K562 (cell line): ENCODE measurements around the gene RTN4. TPM values are rescaled to one million over a fixed set of nuclear protein-coding genes. Genes with fewer than 3 reads are reported as not detected.

Source experiments
- ATAC-seq: fragments of 200-7000 bp; cut with Tn5 transposase; 3 replicates; pipeline ENCODE4 v1.9.1; 2020; ENCODE audit warnings: moderate library complexity
- BruUV-seq: library from RNA; stranded (reverse); fragments of 400-500 nt; replicated peaks from 2 replicates; lab custom pipeline; 2021; lab: Mats Ljungman, UMichigan
- CTCF ChIA-PET: fragments of 300-600 bp; formaldehyde crosslinking; extraction: SDS; loops from one replicate; lab custom pipeline; 2021; ENCODE audit warnings: low intra/inter-chr PET ratio; lab: Yijun Ruan, JAX
- POLR2A ChIA-PET: fragments of 300-600, 350-650 bp; sonication (Branson Sonifier 250); formaldehyde crosslinking; extraction: SDS; loops from one replicate; lab custom pipeline; 2021; ENCODE audit warnings: antibody characterized with exemption, inconsistent platforms; lab: Yijun Ruan, JAX
- DNase-seq, 4 experiments: peaks; one replicate each; pipeline versions ENCODE4 v3.0.0 to v3.0.0-alpha.2; 2011 to 2018; ENCODE audit warnings: low spot score in 3 of 4, mixed read lengths in 3 of 4; ENCODE audit errors: extremely low read depth in 1 of 4
- FAIRE-seq: peaks from 2 replicates; lab custom pipeline; 2011; peaks lifted over from hg19 to GRCh38; lab: Jason Lieb, UNC
- H2AFZ ChIP-seq: 2 replicates; pipeline ENCODE4 v1.6.0; 2011; ENCODE audit warnings: low read depth, low read length, control low read depth, inconsistent platforms
- H3K27ac ChIP-seq: fragments of 200-600 bp; 3 replicates; pipeline ENCODE4 v1.8.0; 2011; ENCODE audit warnings: low read depth, mild to moderate bottlenecking, control low read depth, inconsistent platforms, low read length, moderate library complexity, mixed read lengths; ENCODE audit errors: extremely low read depth
- H3K27me3 ChIP-seq, 2 experiments: fragments of 300-600 bp in 1 of 2; 2 replicates in 1 of 2; 3 replicates in 1 of 2; pipeline versions ENCODE4 v1.6.0 to v1.8.0; 2011; ENCODE audit warnings: inconsistent platforms in 2 of 2, low read length in 2 of 2, mild to moderate bottlenecking in 1 of 2, mixed read lengths in 1 of 2, moderate library complexity in 1 of 2; ENCODE audit not compliant: control insufficient read depth in 2 of 2, insufficient read depth in 2 of 2
- H3K36me3 ChIP-seq: fragments of 300-600 bp; 3 replicates; pipeline ENCODE4 v1.8.0; 2011; ENCODE audit warnings: mild to moderate bottlenecking, low read length, inconsistent platforms; ENCODE audit not compliant: control insufficient read depth, insufficient read depth
- H3K4me1 ChIP-seq, 2 experiments: fragments of 200-600 bp in 1 of 2; replicated peaks in 1 of 2; 2 replicates in 1 of 2; 3 replicates in 1 of 2; pipeline versions ENCODE4 v1.5.1 to v1.8.0; 2011; ENCODE audit warnings: inconsistent platforms in 2 of 2, low read length in 2 of 2, mild to moderate bottlenecking in 1 of 2, mixed read lengths in 1 of 2, moderate library complexity in 1 of 2; ENCODE audit not compliant: control insufficient read depth in 2 of 2, insufficient read depth in 2 of 2
- H3K4me2 ChIP-seq: 2 replicates; pipeline ENCODE4 v1.6.1; 2011; ENCODE audit warnings: low read length, control low read depth, inconsistent platforms, mixed read lengths; ENCODE audit not compliant: insufficient read depth
- H3K4me3 ChIP-seq: fragments of 200-600 bp; sonication (generic), shearing (Covaris generic); 2 replicates; pipeline ENCODE4 v1.5.1; 2016; ENCODE audit warnings: control low read depth, inconsistent platforms
- H3K79me2 ChIP-seq: fragments of 200-600 bp; 3 replicates; pipeline ENCODE4 v1.8.0; 2011; ENCODE audit warnings: low read length, inconsistent platforms; ENCODE audit not compliant: control insufficient read depth, insufficient read depth
- H3K9ac ChIP-seq, 2 experiments: 2 replicates each; pipeline versions ENCODE4 v1.6.0 to v1.6.1; 2011; ENCODE audit warnings: low read depth in 2 of 2, low read length in 2 of 2, control low read depth in 1 of 2, inconsistent platforms in 1 of 2, mild to moderate bottlenecking in 1 of 2, mixed read lengths in 1 of 2; ENCODE audit not compliant: insufficient read depth in 1 of 2
- H3K9me1 ChIP-seq: one replicate; pipeline ENCODE4 v1.6.0; 2011; ENCODE audit warnings: inconsistent platforms, mild to moderate bottlenecking, low read length, moderate library complexity; ENCODE audit not compliant: control insufficient read depth, insufficient read depth
- H3K9me3 ChIP-seq: replicated peaks from 2 replicates; pipeline ENCODE4 v1.5.1; 2011; ENCODE audit warnings: low read depth, low read length, inconsistent platforms; ENCODE audit not compliant: control insufficient read depth, insufficient read depth
- H4K20me1 ChIP-seq: replicated peaks from 2 replicates; pipeline ENCODE4 v1.6.1; 2011; ENCODE audit warnings: low read length, inconsistent platforms, mixed read lengths; ENCODE audit not compliant: control insufficient read depth, insufficient read depth
- HSF4 ChIP-seq: fragments of 250-450 bp; sonication (Bioruptor Pico); IDR thresholded peaks from 2 replicates; pipeline ENCODE4 v2.1.2; 2022; ENCODE audit warnings: mild to moderate bottlenecking, moderate library complexity, borderline replicate concordance
- MCM7 ChIP-seq, 2 experiments: fragments of 450-650 bp; IDR thresholded peaks; 2 replicates each; pipeline ENCODE4 v1.6.1; 2016 to 2018
- MYC ChIP-seq, 2 experiments: fragments of 250-450 bp in 1 of 2; sonication (Bioruptor Pico) in 1 of 2; IDR thresholded peaks; 2 replicates each; pipeline versions ENCODE4 v1.5.1 to v1.6.1; 2012 to 2021; ENCODE audit warnings: low read depth in 2 of 2, borderline replicate concordance in 1 of 2, improper control_type of control experiment in 1 of 2, low read length in 1 of 2, mild to moderate bottlenecking in 1 of 2, moderate library complexity in 1 of 2
- TRIM24 ChIP-seq, 2 experiments: fragments of 450-650 bp; IDR thresholded peaks; 2 replicates each; pipeline ENCODE4 v1.6.1; 2016
- ZNF311 ChIP-seq: fragments of 250-450 bp; sonication (Bioruptor Pico); IDR thresholded peaks from 2 replicates; pipeline ENCODE4 v1.4.0; 2020; ENCODE audit warnings: mild to moderate bottlenecking, moderate library complexity
- WGBS: fragments of 100-300 bp; shearing (Covaris generic); methylation state at CpG from one replicate; pipeline ENCODE4 v1.1.6; 2016; ENCODE audit warnings: low coverage, mixed read lengths; ENCODE audit not compliant: insufficient coverage; ENCODE audit errors: missing lambda C conversion rate; 5-methylcytosine and 5-hydroxymethylcytosine counted together
- in situ Hi-C: fragments of 300-500 bp; cut with MboI; formaldehyde crosslinking; loops from 4 replicates; pipeline ENCODE4 v1.15.0; 2018; ENCODE audit warnings: inconsistent platforms, mixed read lengths
- intact Hi-C: fragments of 100-400 bp; cut with micrococcal nuclease; formaldehyde crosslinking; loops from 2 replicates; pipeline ENCODE4 v1.14.2; 2022
- polyA plus RNA-seq, 8 experiments: library from polyadenylated mRNA; depleted of rRNA in 4 of 8; stranded (reverse) in 5 of 8; unstranded in 3 of 8; fragments of >200 nt; fragmentation: Nextera tagmentation in 2 of 8; fragmentation: Illumina TruSeq in 1 of 8; extraction: Ambion mirVana in 2 of 8; extraction: Trizol in 1 of 8; gene quantifications; 2 replicates each; pipeline versions ENCODE4 v1.2.1 to v1.2.3, GENCODE V29; 2011 to 2014; ENCODE audit warnings: inconsistent platforms in 1 of 8, missing spikeins in 1 of 8
- total RNA-seq, 7 experiments: library from RNA; depleted of rRNA in 6 of 7; stranded (reverse); fragments of >200 nt in 6 of 7; fragmentation: Illumina TruSeq in 2 of 7; extraction: Trizol in 2 of 7; gene quantifications; 2 replicates each; pipeline versions ENCODE4 v1.2.1 to v1.2.3, GENCODE V29; 2011 to 2021; ENCODE audit warnings: low replicate concordance in 1 of 7
- TF ChIP-seq, protein P1 (sequence below): fragments of 450-650 bp; IDR thresholded peaks from 2 replicates; pipeline ENCODE4 v1.6.1; 2016
- TF ChIP-seq, protein P2 (sequence below): IDR thresholded peaks from 2 replicates; pipeline ENCODE4 v1.6.1; 2016; ENCODE audit warnings: missing genetic modification characterization, missing compliant biosample characterization
- TF ChIP-seq, protein P3 (sequence below): sonication (generic); IDR thresholded peaks from 2 replicates; pipeline ENCODE4 v1.6.1; 2016
- TF ChIP-seq, protein P4 (sequence below): fragments of 450-650 bp; IDR thresholded peaks from 2 replicates; pipeline ENCODE4 v1.6.1; 2017; ENCODE audit warnings: antibody characterized with exemption, mild to moderate bottlenecking
- TF ChIP-seq, protein P5 (sequence below): sonication (generic); formaldehyde crosslinking; IDR thresholded peaks from 2 replicates; pipeline ENCODE4 v1.8.1; 2023; ENCODE audit warnings: mild to moderate bottlenecking, missing genetic modification reagents

Gene RTN4
- total and polyA plus RNA-seq, 9 of the 15 experiments (the other 6 are each of a cell fraction or from before 2014, with no cell fraction given), result 73.0 to 248 (median 116) TPM

DNA sequence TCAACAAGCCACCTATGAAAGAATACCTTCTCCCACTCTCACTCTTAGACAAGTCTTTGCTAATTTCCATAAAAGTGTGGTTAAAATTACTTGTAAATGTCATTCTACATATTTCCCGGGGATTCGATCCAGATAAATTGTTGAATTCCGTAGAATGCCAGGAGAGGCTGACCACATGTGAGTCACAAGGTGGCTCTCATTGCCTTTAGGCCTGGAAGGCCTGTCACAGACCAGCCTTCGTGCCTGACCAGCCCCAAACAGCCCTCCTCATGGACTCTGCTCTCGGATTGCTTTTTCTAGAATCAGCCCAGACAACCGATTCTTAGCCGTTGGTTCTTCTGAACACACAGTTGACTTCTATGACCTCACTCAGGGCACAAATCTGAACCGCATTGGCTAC is 86.0 kb downstream of the RTN4 start (continued):
- no peak for TF ChIP-seq ZNF311
- TF ChIP-seq, protein P1, sequence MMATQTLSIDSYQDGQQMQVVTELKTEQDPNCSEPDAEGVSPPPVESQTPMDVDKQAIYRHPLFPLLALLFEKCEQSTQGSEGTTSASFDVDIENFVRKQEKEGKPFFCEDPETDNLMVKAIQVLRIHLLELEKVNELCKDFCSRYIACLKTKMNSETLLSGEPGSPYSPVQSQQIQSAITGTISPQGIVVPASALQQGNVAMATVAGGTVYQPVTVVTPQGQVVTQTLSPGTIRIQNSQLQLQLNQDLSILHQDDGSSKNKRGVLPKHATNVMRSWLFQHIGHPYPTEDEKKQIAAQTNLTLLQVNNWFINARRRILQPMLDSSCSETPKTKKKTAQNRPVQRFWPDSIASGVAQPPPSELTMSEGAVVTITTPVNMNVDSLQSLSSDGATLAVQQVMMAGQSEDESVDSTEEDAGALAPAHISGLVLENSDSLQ, result no peak
- no peak for TF ChIP-seq HSF4 (CRISPR knock-in tag)
- TF ChIP-seq, protein P2, sequence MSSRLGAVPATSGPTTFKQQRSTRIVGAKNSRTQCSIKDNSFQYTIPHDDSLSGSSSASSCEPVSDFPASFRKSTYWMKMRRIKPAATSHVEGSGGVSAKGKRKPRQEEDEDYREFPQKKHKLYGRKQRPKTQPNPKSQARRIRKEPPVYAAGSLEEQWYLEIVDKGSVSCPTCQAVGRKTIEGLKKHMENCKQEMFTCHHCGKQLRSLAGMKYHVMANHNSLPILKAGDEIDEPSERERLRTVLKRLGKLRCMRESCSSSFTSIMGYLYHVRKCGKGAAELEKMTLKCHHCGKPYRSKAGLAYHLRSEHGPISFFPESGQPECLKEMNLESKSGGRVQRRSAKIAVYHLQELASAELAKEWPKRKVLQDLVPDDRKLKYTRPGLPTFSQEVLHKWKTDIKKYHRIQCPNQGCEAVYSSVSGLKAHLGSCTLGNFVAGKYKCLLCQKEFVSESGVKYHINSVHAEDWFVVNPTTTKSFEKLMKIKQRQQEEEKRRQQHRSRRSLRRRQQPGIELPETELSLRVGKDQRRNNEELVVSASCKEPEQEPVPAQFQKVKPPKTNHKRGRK (tag), result no peak
- TF ChIP-seq, protein P3, sequence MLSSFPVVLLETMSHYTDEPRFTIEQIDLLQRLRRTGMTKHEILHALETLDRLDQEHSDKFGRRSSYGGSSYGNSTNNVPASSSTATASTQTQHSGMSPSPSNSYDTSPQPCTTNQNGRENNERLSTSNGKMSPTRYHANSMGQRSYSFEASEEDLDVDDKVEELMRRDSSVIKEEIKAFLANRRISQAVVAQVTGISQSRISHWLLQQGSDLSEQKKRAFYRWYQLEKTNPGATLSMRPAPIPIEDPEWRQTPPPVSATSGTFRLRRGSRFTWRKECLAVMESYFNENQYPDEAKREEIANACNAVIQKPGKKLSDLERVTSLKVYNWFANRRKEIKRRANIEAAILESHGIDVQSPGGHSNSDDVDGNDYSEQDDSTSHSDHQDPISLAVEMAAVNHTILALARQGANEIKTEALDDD, result no peak

DNA sequence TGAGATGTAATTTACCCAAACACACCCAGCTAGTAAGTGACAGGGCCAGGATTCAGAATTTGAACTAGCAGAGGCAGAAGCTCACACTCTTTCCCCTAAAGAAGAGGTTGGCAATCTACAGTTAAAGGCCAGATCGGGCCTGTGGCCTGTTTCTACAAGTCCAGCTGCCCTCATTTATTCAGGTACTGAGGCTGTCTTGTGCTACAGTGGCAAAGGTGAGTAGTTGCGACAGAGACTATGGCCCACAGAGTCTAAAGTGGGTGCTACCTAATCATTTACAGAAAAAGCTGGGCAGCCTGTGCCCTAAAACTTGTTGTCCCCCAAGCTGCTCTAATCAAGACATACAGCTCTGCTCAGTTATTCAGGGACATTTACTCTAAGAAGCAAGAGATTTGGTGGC is 86.8 kb downstream of the RTN4 start:
- Histone ChIP-seq H3K9ac (no peak overlapping the region), H2AFZ (no peak overlapping the region), H3K4me1 (peaks cover 8 to 10% of the 10 kb centered on the region in 2 experiments; a peak in 3 of 5 replicates), H3K9me1 (peaks cover under 1% of the 10 kb centered on the region), H3K79me2 (no peaks in the 10 kb centered on the region), H3K27ac (no peak overlapping the region), H3K4me2 (no peak overlapping the region), H3K4me3 (no peak overlapping the region), H3K27me3 (no peaks in the 10 kb centered on the region), H3K36me3 (no peaks in the 10 kb centered on the region), H3K9me3 (no peaks in the 10 kb centered on the region), H4K20me1 (no peaks in the 10 kb centered on the region)
- FAIRE-seq (no peak), ATAC-seq (no peak), DNase-seq (no peak)
- no TSS peak for BruUV-seq
- CTCF ChIA-PET, result no interaction called here
- in situ Hi-C loops, result no loop called here
- POLR2A ChIA-PET, result interaction anchor here (0.6 to 2.8 kb wide), 4 partner anchors 8 to 74 kb away, joined by 3 to 15 read pairs (median 3); no protein-coding TSS in a partner anchor
- intact Hi-C loops, result no loop called here
- 57% methylated on average over 2 of the region's 2 CpGs for WGBS
- TF ChIP-seq, protein P4, sequence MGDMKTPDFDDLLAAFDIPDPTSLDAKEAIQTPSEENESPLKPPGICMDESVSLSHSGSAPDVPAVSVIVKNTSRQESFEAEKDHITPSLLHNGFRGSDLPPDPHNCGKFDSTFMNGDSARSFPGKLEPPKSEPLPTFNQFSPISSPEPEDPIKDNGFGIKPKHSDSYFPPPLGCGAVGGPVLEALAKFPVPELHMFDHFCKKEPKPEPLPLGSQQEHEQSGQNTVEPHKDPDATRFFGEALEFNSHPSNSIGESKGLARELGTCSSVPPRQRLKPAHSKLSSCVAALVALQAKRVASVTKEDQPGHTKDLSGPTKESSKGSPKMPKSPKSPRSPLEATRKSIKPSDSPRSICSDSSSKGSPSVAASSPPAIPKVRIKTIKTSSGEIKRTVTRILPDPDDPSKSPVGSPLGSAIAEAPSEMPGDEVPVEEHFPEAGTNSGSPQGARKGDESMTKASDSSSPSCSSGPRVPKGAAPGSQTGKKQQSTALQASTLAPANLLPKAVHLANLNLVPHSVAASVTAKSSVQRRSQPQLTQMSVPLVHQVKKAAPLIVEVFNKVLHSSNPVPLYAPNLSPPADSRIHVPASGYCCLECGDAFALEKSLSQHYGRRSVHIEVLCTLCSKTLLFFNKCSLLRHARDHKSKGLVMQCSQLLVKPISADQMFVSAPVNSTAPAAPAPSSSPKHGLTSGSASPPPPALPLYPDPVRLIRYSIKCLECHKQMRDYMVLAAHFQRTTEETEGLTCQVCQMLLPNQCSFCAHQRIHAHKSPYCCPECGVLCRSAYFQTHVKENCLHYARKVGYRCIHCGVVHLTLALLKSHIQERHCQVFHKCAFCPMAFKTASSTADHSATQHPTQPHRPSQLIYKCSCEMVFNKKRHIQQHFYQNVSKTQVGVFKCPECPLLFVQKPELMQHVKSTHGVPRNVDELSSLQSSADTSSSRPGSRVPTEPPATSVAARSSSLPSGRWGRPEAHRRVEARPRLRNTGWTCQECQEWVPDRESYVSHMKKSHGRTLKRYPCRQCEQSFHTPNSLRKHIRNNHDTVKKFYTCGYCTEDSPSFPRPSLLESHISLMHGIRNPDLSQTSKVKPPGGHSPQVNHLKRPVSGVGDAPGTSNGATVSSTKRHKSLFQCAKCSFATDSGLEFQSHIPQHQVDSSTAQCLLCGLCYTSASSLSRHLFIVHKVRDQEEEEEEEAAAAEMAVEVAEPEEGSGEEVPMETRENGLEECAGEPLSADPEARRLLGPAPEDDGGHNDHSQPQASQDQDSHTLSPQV, result no peak
- TF ChIP-seq TRIM24 (IDR thresholded peaks at IDR 0.05) (no peak), MCM7 (IDR thresholded peaks at IDR 0.05) (no peak), MYC (IDR thresholded peaks at IDR 0.05; ENCODE audit: low read depth, low read length) (no peak), MYC (CRISPR knock-in tag; IDR thresholded peaks at IDR 0.05; ENCODE audit: borderline replicate concordance, low read depth) (no peak)
- TF ChIP-seq, protein P5, sequence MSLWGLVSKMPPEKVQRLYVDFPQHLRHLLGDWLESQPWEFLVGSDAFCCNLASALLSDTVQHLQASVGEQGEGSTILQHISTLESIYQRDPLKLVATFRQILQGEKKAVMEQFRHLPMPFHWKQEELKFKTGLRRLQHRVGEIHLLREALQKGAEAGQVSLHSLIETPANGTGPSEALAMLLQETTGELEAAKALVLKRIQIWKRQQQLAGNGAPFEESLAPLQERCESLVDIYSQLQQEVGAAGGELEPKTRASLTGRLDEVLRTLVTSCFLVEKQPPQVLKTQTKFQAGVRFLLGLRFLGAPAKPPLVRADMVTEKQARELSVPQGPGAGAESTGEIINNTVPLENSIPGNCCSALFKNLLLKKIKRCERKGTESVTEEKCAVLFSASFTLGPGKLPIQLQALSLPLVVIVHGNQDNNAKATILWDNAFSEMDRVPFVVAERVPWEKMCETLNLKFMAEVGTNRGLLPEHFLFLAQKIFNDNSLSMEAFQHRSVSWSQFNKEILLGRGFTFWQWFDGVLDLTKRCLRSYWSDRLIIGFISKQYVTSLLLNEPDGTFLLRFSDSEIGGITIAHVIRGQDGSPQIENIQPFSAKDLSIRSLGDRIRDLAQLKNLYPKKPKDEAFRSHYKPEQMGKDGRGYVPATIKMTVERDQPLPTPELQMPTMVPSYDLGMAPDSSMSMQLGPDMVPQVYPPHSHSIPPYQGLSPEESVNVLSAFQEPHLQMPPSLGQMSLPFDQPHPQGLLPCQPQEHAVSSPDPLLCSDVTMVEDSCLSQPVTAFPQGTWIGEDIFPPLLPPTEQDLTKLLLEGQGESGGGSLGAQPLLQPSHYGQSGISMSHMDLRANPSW, result no peak
- TF ChIP-seq, all 486 proteins: peak for 0
